MCF 10A (cell line): ENCODE results near the gene PRKN. TPM values are rescaled to one million over a fixed set of nuclear protein-coding genes. Genes with fewer than 3 reads are reported as not detected.

ENCODE experiments used
- BruUV-seq: library from RNA; stranded (reverse); fragments of 400-500 nt; replicated peaks from 2 replicates; lab custom pipeline; 2021; lab: Mats Ljungman, UMichigan
- CTCF ChIA-PET: fragments of 300-600 bp; sonication (Branson Sonifier 250); formaldehyde crosslinking; extraction: SDS; loops from one replicate; lab custom pipeline; 2021; ENCODE audit warnings: antibody characterized with exemption, inconsistent platforms; lab: Yijun Ruan, JAX
- POLR2A ChIA-PET: fragments of 300-600, 350-650 bp; sonication (Branson Sonifier 250); formaldehyde crosslinking; extraction: SDS; loops from one replicate; lab custom pipeline; 2020; ENCODE audit warnings: antibody characterized with exemption, inconsistent platforms; lab: Yijun Ruan, JAX
- DNase-seq: peaks from one replicate; pipeline ENCODE4 v3.0.0-alpha.2; 2018; ENCODE audit not compliant: unreplicated experiment
- H3K27ac Mint-ChIP-seq: one replicate; pipeline ENCODE4 v1.8.0; 2022; ENCODE audit warnings: mild to moderate bottlenecking, low read depth, mixed read lengths; ENCODE audit not compliant: unreplicated experiment
- H3K27me3 Mint-ChIP-seq: one replicate; pipeline ENCODE4 v1.8.0; 2022; ENCODE audit warnings: mixed read lengths; ENCODE audit not compliant: insufficient read depth, unreplicated experiment
- H3K36me3 Mint-ChIP-seq: one replicate; pipeline ENCODE4 v1.8.0; 2022; ENCODE audit warnings: mild to moderate bottlenecking, moderate library complexity, mixed read lengths; ENCODE audit not compliant: insufficient read depth, unreplicated experiment
- H3K4me1 Mint-ChIP-seq: one replicate; pipeline ENCODE4 v1.8.0; 2022; ENCODE audit warnings: mixed read lengths; ENCODE audit not compliant: insufficient read depth, unreplicated experiment
- H3K4me3 Mint-ChIP-seq: one replicate; pipeline ENCODE4 v1.8.0; 2022; ENCODE audit warnings: mild to moderate bottlenecking, moderate library complexity, mixed read lengths; ENCODE audit not compliant: unreplicated experiment
- H3K9me3 Mint-ChIP-seq: one replicate; pipeline ENCODE4 v1.8.0; 2022; ENCODE audit warnings: mixed read lengths; ENCODE audit not compliant: unreplicated experiment
- intact Hi-C: fragments of 100-400 bp; cut with micrococcal nuclease; formaldehyde crosslinking; loops from 2 replicates; pipeline ENCODE4 v1.14.1; 2022
- total RNA-seq: library from RNA; stranded (reverse); gene quantifications from 2 replicates; pipeline ENCODE4 v1.2.3, GENCODE V29; 2022
- TF ChIP-seq, protein P1 (sequence below): fragments of 200-600 bp; IDR thresholded peaks from one replicate; pipeline ENCODE4 v1.8.0; 2022; ENCODE audit warnings: antibody characterized with exemption, mild to moderate bottlenecking; ENCODE audit not compliant: unreplicated experiment

PRKN gene
- total RNA-seq, 1 experiment from 2014 or later: 2.5 TPM

DNA sequence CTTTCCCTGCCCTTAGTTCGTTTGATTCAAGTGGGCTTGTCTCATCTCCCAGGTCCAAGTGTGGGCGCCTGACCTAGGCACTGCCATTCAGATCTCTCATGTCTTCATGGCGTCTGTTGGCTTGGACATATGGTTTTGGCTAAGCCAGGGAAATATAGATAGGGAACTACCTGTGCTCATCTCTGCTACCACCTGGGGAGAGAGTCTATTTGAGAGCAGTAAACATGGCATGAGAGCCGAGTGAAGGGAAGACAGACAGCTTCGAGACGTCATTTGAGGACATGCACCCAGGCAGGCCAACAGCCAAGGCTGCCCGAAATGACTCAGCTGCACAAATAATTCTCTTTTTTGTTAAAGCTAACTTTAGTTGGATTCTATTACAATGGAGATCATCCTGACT, 1083.0 kb downstream of the PRKN start:
- CTCF ChIA-PET: interaction anchor here (0.6 kb wide), 2 partner anchors 12 to 1238 kb away, joined by 3 read pairs; no protein-coding TSS in a partner anchor
- TF ChIP-seq, protein P1, sequence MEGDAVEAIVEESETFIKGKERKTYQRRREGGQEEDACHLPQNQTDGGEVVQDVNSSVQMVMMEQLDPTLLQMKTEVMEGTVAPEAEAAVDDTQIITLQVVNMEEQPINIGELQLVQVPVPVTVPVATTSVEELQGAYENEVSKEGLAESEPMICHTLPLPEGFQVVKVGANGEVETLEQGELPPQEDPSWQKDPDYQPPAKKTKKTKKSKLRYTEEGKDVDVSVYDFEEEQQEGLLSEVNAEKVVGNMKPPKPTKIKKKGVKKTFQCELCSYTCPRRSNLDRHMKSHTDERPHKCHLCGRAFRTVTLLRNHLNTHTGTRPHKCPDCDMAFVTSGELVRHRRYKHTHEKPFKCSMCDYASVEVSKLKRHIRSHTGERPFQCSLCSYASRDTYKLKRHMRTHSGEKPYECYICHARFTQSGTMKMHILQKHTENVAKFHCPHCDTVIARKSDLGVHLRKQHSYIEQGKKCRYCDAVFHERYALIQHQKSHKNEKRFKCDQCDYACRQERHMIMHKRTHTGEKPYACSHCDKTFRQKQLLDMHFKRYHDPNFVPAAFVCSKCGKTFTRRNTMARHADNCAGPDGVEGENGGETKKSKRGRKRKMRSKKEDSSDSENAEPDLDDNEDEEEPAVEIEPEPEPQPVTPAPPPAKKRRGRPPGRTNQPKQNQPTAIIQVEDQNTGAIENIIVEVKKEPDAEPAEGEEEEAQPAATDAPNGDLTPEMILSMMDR: no peak
- Mint-ChIP-seq H3K4me3 (no peak overlapping the region), H3K9me3 (no peaks in the 10 kb centered on the region), H3K27me3 (no peaks in the 10 kb centered on the region), H3K36me3 (no peaks in the 10 kb centered on the region), H3K27ac (no peak overlapping the region), H3K4me1 (no peaks in the 10 kb centered on the region)
- DNase-seq: no peak
- POLR2A ChIA-PET: no interaction called here
- no TSS peak for BruUV-seq
- intact Hi-C loops: no loop called here

DNA sequence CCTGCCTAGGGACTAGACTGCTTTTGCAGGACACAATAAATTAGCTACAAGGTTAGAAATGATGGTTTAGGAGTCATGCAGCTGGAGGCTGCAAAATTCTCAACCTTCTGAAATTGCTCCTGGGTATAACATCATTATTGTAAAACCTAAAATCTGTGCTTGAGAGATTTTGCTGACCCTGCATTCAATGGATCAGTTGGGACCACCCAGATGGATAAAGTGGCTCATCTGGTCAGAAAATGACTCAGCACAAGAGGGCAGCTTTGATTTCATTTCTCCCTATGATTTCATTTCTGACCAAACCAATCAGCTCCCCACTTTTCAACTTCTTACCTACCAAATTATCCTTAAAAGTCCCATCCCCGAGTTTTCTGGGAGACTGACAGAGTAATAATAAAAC, 1086.4 kb downstream of the PRKN start:
- ChIA-PET CTCF (interaction anchor here (1.3 kb wide), 1 partner anchor 23 kb away, joined by 3 read pairs; no protein-coding TSS in a partner anchor), POLR2A (no interaction called here)
- Mint-ChIP-seq H3K4me3 (no peak overlapping the region), H3K27ac (no peak overlapping the region), H3K27me3 (no peaks in the 10 kb centered on the region), H3K4me1 (no peaks in the 10 kb centered on the region), H3K36me3 (no peaks in the 10 kb centered on the region), H3K9me3 (no peaks in the 10 kb centered on the region)
- intact Hi-C loops: no loop called here
- TF ChIP-seq, protein P1: no peak
- DNase-seq: no peak
- no TSS peak for BruUV-seq

DNA sequence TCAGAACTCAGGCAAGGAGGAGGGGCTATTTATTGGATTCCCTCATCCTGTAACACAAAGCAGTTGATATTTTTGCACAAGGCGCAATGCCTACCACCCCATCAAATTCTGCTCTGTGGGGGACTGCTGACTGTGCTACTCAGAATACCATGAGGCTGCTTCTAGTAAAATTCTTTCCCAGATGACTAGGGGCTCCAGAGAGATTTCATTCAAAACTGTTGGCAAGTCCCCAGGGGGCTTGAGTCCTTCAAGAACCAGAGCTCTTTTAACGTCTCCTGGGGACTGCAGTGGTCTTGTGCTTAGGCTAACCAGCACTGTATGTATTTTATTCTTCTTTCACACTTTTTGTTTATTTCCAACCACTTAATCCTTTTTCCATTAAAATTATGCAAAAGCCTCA, 1087.8 kb downstream of the PRKN start:
- TF ChIP-seq, protein P1: no peak
- ChIA-PET CTCF (interaction anchor here (1.1 kb wide), 1 partner anchor 9 kb away, joined by 3 read pairs; no protein-coding TSS in a partner anchor), POLR2A (no interaction called here)
- Mint-ChIP-seq H3K27ac (no peak overlapping the region), H3K4me3 (no peak overlapping the region), H3K4me1 (no peaks in the 10 kb centered on the region), H3K36me3 (no peaks in the 10 kb centered on the region), H3K27me3 (no peaks in the 10 kb centered on the region), H3K9me3 (no peaks in the 10 kb centered on the region)
- intact Hi-C loops: no loop called here
- no peak for DNase-seq
- BruUV-seq: no TSS peak

DNA sequence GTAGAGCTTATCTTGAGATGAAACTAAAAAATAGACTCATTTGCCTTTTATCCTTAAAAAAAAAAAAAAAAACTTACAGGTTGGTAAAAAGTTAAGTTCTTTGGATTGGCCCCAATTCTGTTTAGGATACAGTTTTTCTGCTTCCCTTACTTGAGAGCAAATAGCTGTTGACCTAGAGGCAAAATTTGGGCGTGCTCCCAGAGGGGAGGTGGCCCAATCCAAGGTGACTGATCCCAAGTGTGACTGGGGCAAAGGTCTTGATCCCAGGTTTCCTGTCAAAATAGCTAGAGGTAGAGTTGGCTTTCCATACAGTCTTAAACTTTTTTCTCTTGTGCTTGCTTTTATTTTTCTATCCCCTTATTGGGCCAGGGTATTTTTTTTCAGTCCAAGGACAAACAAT, 1089.9 kb downstream of the PRKN start:
- H3K4me3 Mint-ChIP-seq: no peak overlapping the region
- TF ChIP-seq, protein P1: no peak

More for the DNA sequence above, 1089.9 kb downstream of the PRKN start:
- intact Hi-C loops: no loop called here
- Mint-ChIP-seq H3K36me3 (no peaks in the 10 kb centered on the region), H3K27ac (no peak overlapping the region), H3K27me3 (no peaks in the 10 kb centered on the region), H3K4me1 (no peaks in the 10 kb centered on the region), H3K9me3 (no peaks in the 10 kb centered on the region)
- ChIA-PET POLR2A (interaction anchor here (0.6 kb wide), 1 partner anchor 167 kb away, joined by 3 read pairs; no protein-coding TSS in a partner anchor), CTCF (interaction anchor here (0.6 kb wide), 1 partner anchor 1349 kb away, joined by 3 read pairs; no protein-coding TSS in a partner anchor)
- BruUV-seq: no TSS peak
- no peak for DNase-seq
